IMR-90 (cell line): Measurements from ENCODE around the gene TSEN34. TPM values are rescaled to one million over a fixed set of nuclear protein-coding genes. Genes with fewer than 3 reads are reported as not detected.

ENCODE experiments used
- ATAC-seq: fragments of 200-7000 bp; cut with Tn5 transposase; 2 replicates; pipeline ENCODE4 v1.9.1; 2020; ENCODE audit warnings: low read depth, mild to moderate bottlenecking, moderate library complexity
- Bru-seq: library from RNA; stranded (reverse); fragments of 400-500 nt; gene quantifications from one replicate; lab custom pipeline; 2021; lab: Mats Ljungman, UMichigan
- BruChase-seq, 2 experiments: library from RNA; stranded (reverse); fragments of 400-500 nt; gene quantifications; one replicate each; lab custom pipeline; 2021; lab: Mats Ljungman, UMichigan
- BruUV-seq: library from RNA; stranded (reverse); fragments of 400-500 nt; replicated peaks from 2 replicates; lab custom pipeline; 2021; lab: Mats Ljungman, UMichigan
- CTCF ChIA-PET: fragments of 300-600 bp; formaldehyde crosslinking; extraction: SDS; loops from one replicate; lab custom pipeline; 2021; ENCODE audit warnings: antibody characterized with exemption; lab: Yijun Ruan, JAX
- POLR2A ChIA-PET: fragments of 300-600 bp; sonication (Branson Sonifier 250); formaldehyde crosslinking; loops from one replicate; lab custom pipeline; 2022; ENCODE audit warnings: antibody characterized with exemption; ENCODE audit not compliant: unreplicated experiment; lab: Charles Lee
- DNase-seq: peaks from one replicate; pipeline ENCODE4 v3.0.0; 2013
- H2AFZ ChIP-seq: replicated peaks from 2 replicates; pipeline ENCODE3; 2013; ENCODE audit warnings: low read length, mild to moderate bottlenecking; ENCODE audit not compliant: poor library complexity
- H2AK5ac ChIP-seq: 2 replicates; pipeline ENCODE4 v1.6.1; 2013; ENCODE audit warnings: low read depth, low read length, inconsistent platforms
- H2AK9ac ChIP-seq: replicated peaks from 2 replicates; pipeline ENCODE3; 2013; ENCODE audit warnings: mild to moderate bottlenecking, low read depth, low read length, moderate library complexity; ENCODE audit not compliant: poor library complexity
- H2BK120ac ChIP-seq: 2 replicates; pipeline ENCODE4 v1.6.1; 2013; ENCODE audit warnings: low read depth, low read length, inconsistent platforms
- H2BK15ac ChIP-seq: 3 replicates; pipeline ENCODE4 v1.6.1; 2013; ENCODE audit warnings: low read depth, low read length, inconsistent platforms
- H2BK20ac ChIP-seq: 2 replicates; pipeline ENCODE4 v1.6.1; 2013; ENCODE audit warnings: low read depth, mild to moderate bottlenecking, inconsistent platforms, low read length, moderate library complexity
- H2BK5ac ChIP-seq: 2 replicates; pipeline ENCODE4 v1.6.1; 2013; ENCODE audit warnings: mild to moderate bottlenecking, low read depth, low read length, inconsistent platforms; ENCODE audit not compliant: poor library complexity, severe bottlenecking
- H3K14ac ChIP-seq: replicated peaks from 2 replicates; pipeline ENCODE4 v1.6.1; 2013; ENCODE audit warnings: low read depth, low read length, inconsistent platforms
- H3K18ac ChIP-seq: 2 replicates; pipeline ENCODE4 v1.6.1; 2013; ENCODE audit warnings: low read depth, low read length, control low read depth
- H3K23ac ChIP-seq: 2 replicates; pipeline ENCODE4 v1.6.1; 2013; ENCODE audit warnings: low read depth, low read length, inconsistent platforms
- H3K27ac ChIP-seq: 2 replicates; pipeline ENCODE4 v1.5.1; 2013; ENCODE audit warnings: mild to moderate bottlenecking, control low read depth, low read length; ENCODE audit not compliant: insufficient read depth
- H3K27me3 ChIP-seq: 2 replicates; pipeline ENCODE4 v1.6.1; 2013; ENCODE audit warnings: low read length; ENCODE audit not compliant: control insufficient read depth, insufficient read depth
- H3K36me3 ChIP-seq: 2 replicates; pipeline ENCODE4 v1.6.1; 2013; ENCODE audit warnings: low read length, mixed read lengths; ENCODE audit not compliant: control insufficient read depth, insufficient read depth
- H3K4ac ChIP-seq: 2 replicates; pipeline ENCODE4 v1.6.1; 2013; ENCODE audit warnings: low read depth, low read length, inconsistent platforms
- H3K4me1 ChIP-seq: 2 replicates; pipeline ENCODE4 v1.6.1; 2013; ENCODE audit warnings: low read length, mixed read lengths; ENCODE audit not compliant: control insufficient read depth, insufficient read depth
- H3K4me2 ChIP-seq: 2 replicates; pipeline ENCODE4 v1.6.1; 2013; ENCODE audit warnings: low read depth, mild to moderate bottlenecking, control low read depth, low read length, moderate library complexity
- H3K4me3 ChIP-seq: 2 replicates; pipeline ENCODE4 v1.5.1; 2013; ENCODE audit warnings: low read depth, mild to moderate bottlenecking, control low read depth, low read length, moderate library complexity; ENCODE audit not compliant: insufficient read depth
- H3K56ac ChIP-seq: 2 replicates; pipeline ENCODE4 v1.6.1; 2013; ENCODE audit warnings: low read length, inconsistent platforms; ENCODE audit not compliant: insufficient read depth; ENCODE audit errors: extremely low read depth
- H3K79me1 ChIP-seq, 2 experiments: 2 replicates each; pipeline ENCODE4 v1.6.1; 2013; ENCODE audit warnings: low read length in 2 of 2, inconsistent platforms in 1 of 2, low read depth in 1 of 2
- H3K9ac ChIP-seq: 2 replicates; pipeline ENCODE4 v1.6.1; 2013; ENCODE audit warnings: low read depth, low read length, control low read depth
- H3K9me1 ChIP-seq: 2 replicates; pipeline ENCODE4 v1.6.1; 2013; ENCODE audit warnings: low read length, inconsistent platforms; ENCODE audit not compliant: insufficient read depth
- H3K9me3 ChIP-seq: 2 replicates; pipeline ENCODE4 v1.6.1; 2013; ENCODE audit warnings: low read length; ENCODE audit not compliant: control insufficient read depth, insufficient read depth
- H4K20me1 ChIP-seq: 2 replicates; pipeline ENCODE4 v1.6.1; 2013; ENCODE audit warnings: low read length, inconsistent platforms; ENCODE audit not compliant: insufficient read depth
- H4K5ac ChIP-seq: 2 replicates; pipeline ENCODE4 v1.6.1; 2013; ENCODE audit warnings: mild to moderate bottlenecking, low read depth, low read length, control low read depth
- H4K8ac ChIP-seq, 2 experiments: 2 replicates each; pipeline ENCODE4 v1.6.1; 2013; ENCODE audit warnings: low read depth in 2 of 2, low read length in 2 of 2, control low read depth in 1 of 2, inconsistent platforms in 1 of 2
- H4K91ac ChIP-seq: 2 replicates; pipeline ENCODE4 v1.6.1; 2013; ENCODE audit warnings: low read depth, low read length, inconsistent platforms; ENCODE audit not compliant: insufficient read depth
- ELK1 ChIP-seq: fragments of 150-350 bp; IDR thresholded peaks from 2 replicates; pipeline ENCODE4 v1.6.1; 2016; ENCODE audit warnings: low read depth, mild to moderate bottlenecking, low read length, moderate library complexity, borderline replicate concordance
- MAZ ChIP-seq: IDR thresholded peaks from 2 replicates; pipeline ENCODE4 v1.6.1; 2012; ENCODE audit warnings: low read depth, mild to moderate bottlenecking, low read length, improper control_type of control experiment, moderate library complexity, borderline replicate concordance
- MXI1 ChIP-seq: IDR thresholded peaks from 2 replicates; pipeline ENCODE4 v1.6.1; 2012; ENCODE audit warnings: low read depth, mild to moderate bottlenecking, low read length, moderate library complexity, borderline replicate concordance
- WGBS, 2 experiments: methylation state at CpG; one replicate each; pipeline versions ENCODE4 v1.1.5 to v1.1.7; 2013; ENCODE audit warnings: missing lambda C conversion rate in 2 of 2; ENCODE audit not compliant: insufficient read length in 1 of 2; ENCODE audit errors: extremely low coverage in 2 of 2; 5-methylcytosine and 5-hydroxymethylcytosine counted together
- dilution Hi-C: fragments of 300-500 bp; cut with HindIII; formaldehyde crosslinking; loops from one replicate; pipeline ENCODE4 v1.14.3; 2018; ENCODE audit warnings: low sequenced_read_pairs; ENCODE audit not compliant: unreplicated experiment
- in situ Hi-C: fragments of 300-500 bp; cut with MboI; formaldehyde crosslinking; loops from 3 replicates; pipeline ENCODE4 v1.14.3; 2019; ENCODE audit warnings: low sequenced_read_pairs, inconsistent platforms, mixed read lengths
- intact Hi-C: fragments of 100-400 bp; cut with micrococcal nuclease; formaldehyde crosslinking; loops from 2 replicates; pipeline ENCODE4 v1.10.0; 2022
- long read RNA-seq: library from polyadenylated mRNA; unstranded; transcript quantifications from one replicate; pipeline ENCODE4 v2.0.0, GENCODE V29; 2021; ENCODE audit not compliant: unreplicated experiment
- polyA plus RNA-seq, 3 experiments: library from polyadenylated mRNA; depleted of rRNA; stranded (reverse); fragments of >200 nt; gene quantifications; 2 replicates each; pipeline ENCODE4 v1.2.3, GENCODE V29; 2012; ENCODE audit warnings: low replicate concordance in 1 of 3
- total RNA-seq: library from RNA; depleted of rRNA; stranded (reverse); fragments of >200 nt; gene quantifications from 2 replicates; pipeline ENCODE4 v1.2.3, GENCODE V29; 2012; rRNA removed

Gene TSEN34
- 32.1 and 34.4 TPM in 2 replicates for total RNA-seq
- polyA plus RNA-seq (2012; rRNA removed) = 69.4 and 85.4 TPM in 2 replicates
- 76.0 and 115 TPM in 2 replicates for polyA plus RNA-seq (2012; cell fraction: cytosol; rRNA removed)
- 23.3 and 54.8 TPM in 2 replicates for polyA plus RNA-seq (2012; cell fraction: nucleus; rRNA removed; ENCODE audit: low replicate concordance)
- percentile 56 among the genes with signal in this experiment for Bru-seq, nascent RNA
- BruChase-seq, experiment 1, labeled RNA remaining after a 6-hour chase = percentile 67 among the genes with signal in this experiment
- BruChase-seq, experiment 2, labeled RNA remaining after a 2-hour chase = percentile 59 among the genes with signal in this experiment
- long read RNA-seq, transcript TSEN34-203 (4 exons, 1,349 nt) = major isoform, 109 of 143 reads
- long read RNA-seq, transcript TSEN34-201 (5 exons, 2,294 nt) = minor isoform, 11 of 143 reads
- long read RNA-seq, partial matches to known transcripts = 8 of 143 reads
- long read RNA-seq, other reads (novel, unspliced or antisense) = 13 of 143 reads

- H2BK15ac ChIP-seq = peak within 1 kb of the TSS; percentile 91; the same call in 1 of the 3 replicates
- H3K4ac ChIP-seq = peak within 1 kb of the TSS; percentile 96
- peak within 1 kb of the TSS; percentile 59; the same call in 1 of the 2 replicates for H2BK20ac ChIP-seq
- DNase-seq (peak; percentile 75), ATAC-seq (peak; percentile 41)
- H2AFZ ChIP-seq = peak within 1 kb of the TSS; percentile 96
- peak within 1 kb of the TSS; percentile 97 for H2AK9ac ChIP-seq
- peak within 1 kb of the TSS; percentile 94 for H3K14ac ChIP-seq
- peak within 1 kb of the TSS; percentile 62 to 99 for H4K8ac ChIP-seq
- H3K4me2 ChIP-seq = peak within 1 kb of the TSS; percentile 86
- peak within 1 kb of the TSS; percentile 88 for H3K9ac ChIP-seq
- H4K91ac ChIP-seq = peak within 1 kb of the TSS; percentile 93
- no peaks in the 10 kb centered on the region for H3K9me3 ChIP-seq
- H4K5ac ChIP-seq = peak within 1 kb of the TSS; percentile 56
- H3K56ac ChIP-seq = peak within 1 kb of the TSS; percentile 90
- dilution Hi-C loops (no loop called here), intact Hi-C loops (loop anchor here (2.0 kb wide), 1 partner anchor 20 kb away; no protein-coding TSS in a partner anchor), in situ Hi-C loops (no loop called here)
- ChIA-PET CTCF (no interaction called here), POLR2A (interaction anchor here (0.6 to 2.3 kb wide), 2 partner anchors 9 to 240 kb away, joined by 3 to 10 read pairs; partner anchors contain the start of gene RPS9)
- peaks cover 3% of the 10 kb centered on the region; the same call in 1 of the 2 replicates for H3K9me1 ChIP-seq
- peak within 1 kb of the TSS; percentile 70 for H3K4me3 ChIP-seq
- H4K20me1 ChIP-seq = peaks cover 16% of the 10 kb centered on the region
- peak within 1 kb of the TSS; percentile 88 for H2BK120ac ChIP-seq
- peak within 1 kb of the TSS; percentile 59; the same call in 1 of the 2 replicates for H2AK5ac ChIP-seq
- peaks cover 21 to 43% of the 10 kb centered on the region in 2 experiments; a peak in 3 of 4 replicates for H3K79me1 ChIP-seq
- H2BK5ac ChIP-seq = peak within 1 kb of the TSS; percentile 96
- TF ChIP-seq ELK1 (no peak), MAZ (0 out of 2 replicates have a peak, but pooled peaks have one; percentile 43), MXI1 (0 out of 2 replicates have a peak, but pooled peaks have one; percentile 42)
- TSS peak; percentile 83 for BruUV-seq
- H3K36me3 ChIP-seq = peaks cover 14% of the 10 kb centered on the region
- peak within 1 kb of the TSS; percentile 77 for H3K18ac ChIP-seq
- peak within 1 kb of the TSS; percentile 94 for H3K23ac ChIP-seq
- H3K4me1 ChIP-seq = peaks cover 5% of the 10 kb centered on the region
- no peaks in the 10 kb centered on the region for H3K27me3 ChIP-seq
- WGBS, 2 experiments = 0% methylated on average over 42 of the region's 77 CpGs; no CpG with 5 or more reads in 1 of the 2 experiments
- H3K27ac ChIP-seq = peak within 1 kb of the TSS; percentile 93
These were observed at the start of gene TSEN34 for GRCh38 chr19:54191011-54191810. TSS of gene TSEN34 (plus strand) at chr19:54191308. CDS start at chr19:54191365, 57 bp downstream.
